T-cell (primary cell): ENCODE results near the gene SP100. TPM values are rescaled to one million over a fixed set of nuclear protein-coding genes. Genes with fewer than 3 reads are reported as not detected.

Experiments
- ATAC-seq, 4 experiments: fragments of 200-7000 bp in 3 of 4; fragments of 150-1000 bp in 1 of 4; cut with Tn5 transposase; replicated peaks in 1 of 4; 1 replicate in 3 of 4; 2 replicates in 1 of 4; pipeline ENCODE4 v1.10.0; 2021; ENCODE audit warnings: moderate library complexity in 3 of 4, mild to moderate bottlenecking in 2 of 4, moderate number of reproducible peaks in 1 of 4
- CTCF ChIA-PET, 2 donors: fragments of 300-600 bp; sonication (Branson Sonifier 250); formaldehyde crosslinking; loops; one replicate each; lab custom pipeline; 2022; ENCODE audit warnings: antibody characterized with exemption in 2 of 2; lab: Charles Lee
- POLR2A ChIA-PET, 2 donors: fragments of 300-600 bp; sonication (Branson Sonifier 250); formaldehyde crosslinking; loops; one replicate each; lab custom pipeline; 2022; ENCODE audit warnings: antibody characterized with exemption in 2 of 2; lab: Charles Lee
- DNase-seq, 35 experiments: peaks; one replicate each; pipeline versions ENCODE4 v3.0.0 to v3.0.0-alpha.2; 2013 to 2023
- H3K27ac ChIP-seq: one replicate; pipeline ENCODE4 v1.5.1; 2013; ENCODE audit warnings: low read length
- H3K27me3 ChIP-seq, 2 experiments: replicated peaks in 1 of 2; 1 replicate in 1 of 2; 2 replicates in 1 of 2; pipeline versions ENCODE4 v1.6.1 to v1.7.0; 2013; ENCODE audit warnings: low read length in 1 of 2, mixed read lengths in 1 of 2; ENCODE audit not compliant: control insufficient read depth in 2 of 2, insufficient read depth in 2 of 2; ENCODE audit errors: extremely low read depth in 1 of 2
- H3K36me3 ChIP-seq, 2 donors: 1 replicate in 1 of 2; 2 replicates in 1 of 2; pipeline versions ENCODE4 v1.6.1 to v1.7.0; 2013; ENCODE audit warnings: low read length in 1 of 2; ENCODE audit not compliant: control insufficient read depth in 2 of 2, insufficient read depth in 1 of 2; ENCODE audit errors: extremely low read depth in 1 of 2
- H3K4me1 ChIP-seq, 2 experiments: 1 replicate in 1 of 2; 2 replicates in 1 of 2; pipeline versions ENCODE4 v1.6.1 to v1.7.0; 2013; ENCODE audit warnings: low read length in 2 of 2, mixed read lengths in 1 of 2; ENCODE audit not compliant: insufficient read depth in 2 of 2, control insufficient read depth in 1 of 2; ENCODE audit errors: extremely low read depth in 1 of 2
- H3K4me3 ChIP-seq, 2 donors: 1 replicate in 1 of 2; 2 replicates in 1 of 2; pipeline versions ENCODE4 v1.5.1 to v1.7.0; 2013; ENCODE audit warnings: mild to moderate bottlenecking in 2 of 2, low read length in 1 of 2, moderate library complexity in 1 of 2; ENCODE audit not compliant: control insufficient read depth in 1 of 2; ENCODE audit errors: extremely low read depth in 1 of 2
- H3K9me3 ChIP-seq: 2 replicates; pipeline ENCODE4 v1.7.0; 2013
- H3K27ac Mint-ChIP-seq, 2 donors: one replicate each; pipeline ENCODE4 v1.8.0; 2020 to 2021; ENCODE audit warnings: mild to moderate bottlenecking in 2 of 2, mixed read lengths in 2 of 2
- H3K27me3 Mint-ChIP-seq, 2 donors: one replicate each; pipeline ENCODE4 v1.8.0; 2021 to 2022; ENCODE audit warnings: mixed read lengths in 2 of 2
- H3K36me3 Mint-ChIP-seq: one replicate; pipeline ENCODE4 v1.8.0; 2021; ENCODE audit warnings: mixed read lengths
- H3K4me1 Mint-ChIP-seq, 3 donors: one replicate each; pipeline ENCODE4 v1.8.0; 2020 to 2022; ENCODE audit warnings: mixed read lengths in 3 of 3, mild to moderate bottlenecking in 1 of 3
- H3K4me3 Mint-ChIP-seq, 3 donors: one replicate each; pipeline ENCODE4 v1.8.0; 2020 to 2022; ENCODE audit warnings: mild to moderate bottlenecking in 3 of 3, mixed read lengths in 3 of 3, moderate library complexity in 3 of 3
- H3K9me3 Mint-ChIP-seq, 3 donors: one replicate each; pipeline ENCODE4 v1.8.0; 2020 to 2022; ENCODE audit warnings: mixed read lengths in 3 of 3
- WGBS: methylation state at CpG from one replicate; pipeline ENCODE4 v1.1.5; 2013; ENCODE audit warnings: missing lambda C conversion rate; ENCODE audit not compliant: insufficient coverage; 5-methylcytosine and 5-hydroxymethylcytosine counted together
- total RNA-seq, 35 experiments: library from RNA in 6 of 35; stranded (reverse) in 6 of 35; fragments of 120-200 nt in 1 of 35; gene quantifications; one replicate each; pipeline versions ENCODE4 v1.2.1 to v1.2.4 and lab custom pipeline; 2013 to 2026

SP100 gene
- total RNA-seq, 5 donors from 2014 or later (not counting 1 experiment from before 2014, with no cell fraction given): 188 to 271 (median 217) TPM

DNA sequence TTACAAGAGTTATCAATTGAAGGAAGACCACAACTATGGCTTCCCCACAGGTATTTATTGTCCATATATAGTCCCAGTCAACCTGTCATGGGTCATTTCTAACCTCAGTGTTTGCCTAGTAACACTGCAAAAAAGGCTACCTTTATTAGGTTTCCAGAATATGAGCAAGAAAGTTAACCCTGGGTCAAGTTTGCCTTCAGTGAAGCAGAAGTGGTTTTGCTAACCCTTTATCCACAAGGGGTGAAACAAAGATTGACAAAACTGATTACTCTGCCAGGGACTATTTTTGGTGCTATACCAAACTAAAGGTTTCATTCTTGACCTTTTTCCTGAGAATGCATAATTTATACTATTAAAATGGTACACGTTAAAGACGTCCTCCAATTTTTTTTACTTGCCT, 28.8 kb downstream of the SP100 start:
- H3K4me1 Mint-ChIP-seq: peaks cover 65 to 80% (median 79%) of the 10 kb centered on the region in 3 donors
- no CpG with 5 or more reads among the region's 2 CpGs for WGBS
- no peaks in the 10 kb centered on the region for H3K9me3 Mint-ChIP-seq
- no peak for DNase-seq
- Histone ChIP-seq H3K4me3 (no peak overlapping the region), H3K27me3 (no peaks in the 10 kb centered on the region), H3K36me3 (peaks cover 14 to 70% of the 10 kb centered on the region in 2 donors), H3K27ac (no peak overlapping the region), H3K9me3 (no peaks in the 10 kb centered on the region), H3K4me1 (peaks cover 23 to 24% of the 10 kb centered on the region in 2 experiments)
- H3K4me3 Mint-ChIP-seq: no peak overlapping the region
- ATAC-seq: no peak
- POLR2A ChIA-PET: no interaction called here
- CTCF ChIA-PET: no interaction called here
- H3K27ac Mint-ChIP-seq: peak overlapping the region in 1 of 2 donors; percentile 29
- no peaks in the 10 kb centered on the region for H3K27me3 Mint-ChIP-seq
- H3K36me3 Mint-ChIP-seq: peaks cover 58% of the 10 kb centered on the region

DNA sequence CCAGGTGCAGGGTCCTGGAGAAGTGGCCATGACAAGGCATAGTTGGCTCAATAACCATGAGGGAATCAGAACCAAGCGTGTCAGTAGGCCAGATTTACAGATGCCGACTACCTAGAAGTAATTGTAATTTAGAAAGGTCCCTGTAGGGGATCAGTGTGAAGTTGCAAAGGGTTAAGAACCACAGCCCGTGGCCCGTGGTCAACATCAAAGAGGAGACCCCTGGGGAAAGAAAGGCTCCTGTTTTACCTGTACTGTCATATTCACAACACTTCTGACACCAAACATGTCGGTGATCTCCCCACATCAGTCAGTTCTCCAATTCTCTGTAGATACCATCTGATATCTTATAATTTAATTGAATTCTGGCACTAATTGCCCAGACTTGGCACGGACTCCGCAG, 31.0 kb downstream of the SP100 start:
- ChIA-PET POLR2A (no interaction called here), CTCF (interaction anchor here in 1 of 2 donors (0.6 kb wide), 1 partner anchor 122 kb away, joined by 3 read pairs; no protein-coding TSS in a partner anchor)
- Mint-ChIP-seq H3K27me3 (no peaks in the 10 kb centered on the region), H3K27ac (peak overlapping the region; percentile 88 to 92), H3K9me3 (no peaks in the 10 kb centered on the region), H3K4me1 (peaks cover 55 to 79% (median 78%) of the 10 kb centered on the region in 3 donors), H3K36me3 (peaks cover 76% of the 10 kb centered on the region), H3K4me3 (no peak overlapping the region)
- DNase-seq: no peak
- peak overlapping the region; percentile 66 for H3K27ac ChIP-seq
- H3K27me3 ChIP-seq: no peaks in the 10 kb centered on the region
- peaks cover 17 to 91% of the 10 kb centered on the region in 2 donors for H3K36me3 ChIP-seq
- ATAC-seq: no peak
- no peak overlapping the region for H3K4me3 ChIP-seq
- 100% methylated on average over 2 of the region's 7 CpGs for WGBS
- H3K4me1 ChIP-seq: peaks cover 14 to 23% of the 10 kb centered on the region in 2 experiments
- H3K9me3 ChIP-seq: no peaks in the 10 kb centered on the region

DNA sequence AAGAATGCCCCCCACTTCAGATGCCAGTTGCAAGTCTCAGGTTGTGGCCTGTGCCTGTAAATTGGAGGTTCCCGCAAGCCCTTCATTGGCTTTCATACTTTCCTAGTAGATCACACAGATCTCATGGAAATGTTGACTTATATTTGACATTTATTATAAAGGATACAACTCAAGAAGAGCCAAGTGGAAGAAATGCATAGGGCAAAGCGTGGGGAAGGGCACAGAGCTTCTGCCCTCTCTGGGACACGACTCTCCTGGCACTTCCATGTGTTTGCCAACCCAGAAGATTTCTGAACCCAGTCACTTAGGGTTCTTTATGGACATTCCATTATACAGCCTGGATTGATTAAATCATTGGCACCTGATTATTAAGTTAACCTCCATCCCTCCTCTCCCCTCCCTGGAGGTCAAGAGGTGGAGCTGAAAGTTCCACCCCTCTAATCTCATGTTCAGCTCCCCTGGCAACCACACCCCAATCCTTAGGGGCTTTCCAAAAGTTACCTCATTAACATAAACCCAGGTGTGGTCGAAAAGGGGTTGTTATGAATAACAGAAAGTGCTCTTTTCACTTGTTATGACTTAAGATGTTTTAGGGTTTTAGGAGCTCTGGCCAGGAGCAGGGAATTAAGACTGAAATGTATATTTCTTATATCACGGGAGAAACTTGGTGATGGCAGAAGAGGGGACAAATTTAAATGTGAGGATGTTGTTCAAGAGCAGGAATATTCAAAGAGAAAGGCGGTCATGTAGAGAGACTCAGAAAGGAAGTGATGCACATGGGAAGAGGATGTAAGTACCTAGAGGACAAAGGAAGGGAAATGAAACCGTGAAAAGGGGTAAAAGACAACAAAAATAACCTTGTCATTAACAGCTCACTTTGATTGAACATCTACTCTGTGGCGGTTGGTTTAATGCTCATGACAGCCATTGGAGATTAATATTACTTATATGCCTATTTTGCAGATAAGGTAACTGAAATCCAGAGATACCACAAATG, 31.8 kb downstream of the SP100 start:
- Histone ChIP-seq H3K4me1 (peaks cover 9 to 23% of the 10 kb centered on the region in 2 experiments), H3K36me3 (peaks cover 17 to 94% of the 10 kb centered on the region in 2 donors), H3K27me3 (no peaks in the 10 kb centered on the region), H3K9me3 (no peaks in the 10 kb centered on the region), H3K4me3 (no peak overlapping the region), H3K27ac (peak overlapping the region; percentile 66)
- Mint-ChIP-seq H3K9me3 (no peaks in the 10 kb centered on the region), H3K27ac (peak overlapping the region; percentile 88 to 92), H3K4me3 (peak overlapping the region; percentile 16 to 31 (median 22)), H3K27me3 (no peaks in the 10 kb centered on the region), H3K36me3 (peaks cover 78% of the 10 kb centered on the region), H3K4me1 (peaks cover 53 to 76% (median 75%) of the 10 kb centered on the region in 3 donors)
- ChIA-PET POLR2A (interaction anchor here in 1 of 2 donors (0.5 kb wide), 1 partner anchor 153 kb away, joined by 4 read pairs; no protein-coding TSS in a partner anchor), CTCF (interaction anchor here (0.6 to 1.0 kb wide), 3 partner anchors 32 to 122 kb away, joined by 3 read pairs; partner anchors contain the start of gene SP100 (in 1 of the 2))
- WGBS: 61% methylated on average over 3 of the region's 8 CpGs
- DNase-seq (peak in 12 of 35 experiments; percentile 7 to 61 (median 16)), ATAC-seq (peak; percentile 50 to 89 (median 72))

DNA sequence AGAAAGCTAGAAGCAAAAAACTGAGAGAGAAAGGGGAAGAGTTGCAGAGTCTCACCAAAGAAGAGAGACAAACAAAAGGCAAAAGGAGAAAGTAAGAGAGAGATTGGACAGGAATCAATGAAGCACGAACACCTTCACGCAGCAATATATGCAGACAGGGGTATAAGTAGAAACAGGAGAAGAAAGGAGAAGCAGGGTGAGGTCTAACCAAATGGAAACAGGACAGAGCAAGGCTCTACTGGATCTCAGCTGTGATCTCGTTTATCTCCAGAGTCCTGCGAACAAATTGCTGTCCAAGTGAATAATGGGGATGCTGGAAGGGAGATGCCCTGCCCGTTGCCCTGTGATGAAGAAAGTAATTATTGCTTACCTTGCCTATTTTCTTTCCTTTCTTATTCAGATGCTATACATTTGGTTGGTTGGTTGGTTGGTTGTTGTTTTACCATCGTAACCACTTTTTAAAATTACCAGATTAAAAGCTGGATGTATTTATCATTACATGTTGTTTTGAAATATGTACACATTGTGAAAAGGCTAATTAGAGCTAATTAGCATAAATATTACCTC, 34.0 kb downstream of the SP100 start:
- no peaks in the 10 kb centered on the region for H3K9me3 ChIP-seq
- CTCF ChIA-PET: no interaction called here
- no peak for DNase-seq
- 100% methylated on average over 3 of the region's 6 CpGs for WGBS
- H3K36me3 Mint-ChIP-seq: peaks cover 87% of the 10 kb centered on the region
- H3K4me3 ChIP-seq: no peak overlapping the region
- no peak for ATAC-seq
- POLR2A ChIA-PET: no interaction called here
- no peaks in the 10 kb centered on the region for H3K9me3 Mint-ChIP-seq
- H3K27ac ChIP-seq: no peak overlapping the region
- H3K27me3 ChIP-seq: no peaks in the 10 kb centered on the region
- H3K27ac Mint-ChIP-seq: peak overlapping the region; percentile 23 to 72
- peak overlapping the region in 1 of 3 donors; percentile 13 for H3K4me3 Mint-ChIP-seq
- no peaks in the 10 kb centered on the region for H3K27me3 Mint-ChIP-seq
- H3K4me1 ChIP-seq: peaks cover 9 to 21% of the 10 kb centered on the region in 2 experiments
- peaks cover 12 to 82% of the 10 kb centered on the region in 2 donors for H3K36me3 ChIP-seq
- peaks cover 65 to 85% (median 80%) of the 10 kb centered on the region in 3 donors for H3K4me1 Mint-ChIP-seq

DNA sequence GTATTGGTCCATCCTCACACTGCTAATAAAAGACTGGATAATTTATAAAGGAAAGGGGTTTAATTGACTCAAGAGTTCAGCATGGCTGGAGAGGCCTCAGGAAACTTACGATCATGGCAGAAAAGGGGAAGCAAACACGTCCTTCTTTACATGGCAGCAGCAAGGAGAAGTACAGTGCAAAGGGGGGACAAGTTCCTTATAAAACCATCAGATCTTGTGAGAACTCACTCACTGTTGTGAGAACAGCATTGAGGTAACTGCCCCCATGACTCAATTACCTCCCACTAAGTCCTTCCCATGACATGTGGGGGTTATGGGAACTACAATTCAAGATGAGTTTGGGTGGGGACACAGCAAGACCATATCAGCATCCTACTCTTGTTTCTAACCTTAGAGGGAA, 37.0 kb downstream of the SP100 start:
- H3K4me1 Mint-ChIP-seq: peaks cover 69 to 89% (median 82%) of the 10 kb centered on the region in 3 donors
- Histone ChIP-seq H3K27ac (no peak overlapping the region), H3K4me3 (no peak overlapping the region), H3K36me3 (peaks cover 8 to 69% of the 10 kb centered on the region in 2 donors), H3K27me3 (no peaks in the 10 kb centered on the region), H3K4me1 (peaks cover 12 to 21% of the 10 kb centered on the region in 2 experiments), H3K9me3 (no peaks in the 10 kb centered on the region)
- no peak overlapping the region for H3K4me3 Mint-ChIP-seq
- CTCF ChIA-PET: no interaction called here
- H3K9me3 Mint-ChIP-seq: peaks cover 3 to 8% (median 7%) of the 10 kb centered on the region in 3 donors
- no peak for ATAC-seq
- no peak for DNase-seq
- no peaks in the 10 kb centered on the region for H3K27me3 Mint-ChIP-seq
- no CpG with 5 or more reads among the region's 2 CpGs for WGBS
- POLR2A ChIA-PET: interaction anchor here in 1 of 2 donors (0.5 kb wide), 1 partner anchor 13 kb away, joined by 6 read pairs; no protein-coding TSS in a partner anchor
- peak overlapping the region; percentile 9 to 62 for H3K27ac Mint-ChIP-seq
- peaks cover 93% of the 10 kb centered on the region for H3K36me3 Mint-ChIP-seq
